Liver (tissue), 9 donors: Measurements from ENCODE around the gene ZNF653. TPM values are rescaled to one million over a fixed set of nuclear protein-coding genes. Genes with fewer than 3 reads are reported as not detected.

Source experiments
- DNase-seq: peaks from one replicate; pipeline ENCODE4 v3.0.0-alpha.2; 2017; ENCODE audit warnings: low spot score
- H3K27ac ChIP-seq, 2 donors: one replicate each; pipeline ENCODE4 v1.7.0; 2013; ENCODE audit warnings: inconsistent platforms in 2 of 2, low read length in 2 of 2, control low read depth in 1 of 2, low read depth in 1 of 2, mild to moderate bottlenecking in 1 of 2
- H3K27me3 ChIP-seq, 4 donors: one replicate each; pipeline versions ENCODE4 v1.6.1 to v1.7.0; 2013; ENCODE audit warnings: low read length in 3 of 4, inconsistent platforms in 1 of 4, mild to moderate bottlenecking in 1 of 4, moderate library complexity in 1 of 4; ENCODE audit not compliant: control insufficient read depth in 4 of 4, insufficient read depth in 4 of 4
- H3K36me3 ChIP-seq, 4 donors: one replicate each; pipeline versions ENCODE4 v1.6.1 to v1.7.0; 2013; ENCODE audit warnings: low read length in 3 of 4, mild to moderate bottlenecking in 3 of 4, low read depth in 1 of 4, moderate library complexity in 1 of 4; ENCODE audit not compliant: control insufficient read depth in 4 of 4, insufficient read depth in 3 of 4
- H3K4me1 ChIP-seq, 4 donors: one replicate each; pipeline versions ENCODE4 v1.6.1 to v1.7.0; 2013; ENCODE audit warnings: low read length in 3 of 4, mild to moderate bottlenecking in 3 of 4, moderate library complexity in 1 of 4; ENCODE audit not compliant: control insufficient read depth in 4 of 4, insufficient read depth in 4 of 4
- H3K4me3 ChIP-seq, 3 donors: one replicate each; pipeline versions ENCODE4 v1.6.1 to v1.7.0; 2013; ENCODE audit warnings: low read length in 3 of 3, control low read depth in 1 of 3, low read depth in 1 of 3, mild to moderate bottlenecking in 1 of 3
- H3K9ac ChIP-seq, 2 donors: one replicate each; pipeline ENCODE4 v1.7.0; 2013; ENCODE audit warnings: low read length in 2 of 2, mild to moderate bottlenecking in 2 of 2, moderate library complexity in 2 of 2, control low read depth in 1 of 2, low read depth in 1 of 2
- H3K9me3 ChIP-seq, 4 donors: one replicate each; pipeline versions ENCODE4 v1.6.1 to v1.7.0; 2013; ENCODE audit warnings: low read length in 3 of 4; ENCODE audit not compliant: control insufficient read depth in 4 of 4
- FOXA1 ChIP-seq: IDR thresholded peaks from 2 replicates; pipeline ENCODE4 v1.6.1; 2016; ENCODE audit warnings: antibody characterized with exemption
- FOXA2 ChIP-seq: IDR thresholded peaks from 2 replicates; pipeline ENCODE4 v1.6.1; 2016; ENCODE audit warnings: antibody characterized with exemption
- GABPA ChIP-seq, 2 donors: IDR thresholded peaks in 1 of 2; conservative IDR thresholded peaks in 1 of 2; 2 replicates each; pipeline ENCODE4 v1.6.1; 2016; ENCODE audit warnings: antibody characterized with exemption in 2 of 2, mild to moderate bottlenecking in 1 of 2, moderate library complexity in 1 of 2
- HNF4A ChIP-seq, 2 donors: conservative IDR thresholded peaks; 2 replicates each; pipeline ENCODE4 v1.6.1; 2016; ENCODE audit warnings: antibody characterized with exemption in 2 of 2, mild to moderate bottlenecking in 2 of 2
- HNF4G ChIP-seq: IDR thresholded peaks from 2 replicates; pipeline ENCODE4 v1.6.1; 2016; ENCODE audit warnings: antibody characterized with exemption
- JUND ChIP-seq, 2 donors: IDR thresholded peaks; 2 replicates each; pipeline ENCODE4 v1.6.1; 2016; ENCODE audit warnings: antibody characterized with exemption in 2 of 2
- NR2F2 ChIP-seq: IDR thresholded peaks from 2 replicates; pipeline ENCODE4 v1.6.1; 2016; ENCODE audit warnings: antibody characterized with exemption
- RAD21 ChIP-seq, 2 donors: IDR thresholded peaks; 2 replicates each; pipeline ENCODE4 v1.6.1; 2016; ENCODE audit warnings: antibody characterized with exemption in 2 of 2, mild to moderate bottlenecking in 2 of 2
- RXRA ChIP-seq, 2 donors: IDR thresholded peaks; 2 replicates each; pipeline ENCODE4 v1.6.1; 2017 to 2018; ENCODE audit warnings: antibody characterized with exemption in 2 of 2, mild to moderate bottlenecking in 1 of 2
- SP1 ChIP-seq: IDR thresholded peaks from 2 replicates; pipeline ENCODE4 v1.6.1; 2018; ENCODE audit warnings: antibody characterized with exemption, mild to moderate bottlenecking
- TAF1 ChIP-seq: conservative IDR thresholded peaks from 2 replicates; pipeline ENCODE4 v1.6.1; 2016; ENCODE audit warnings: antibody characterized with exemption, mild to moderate bottlenecking
- YY1 ChIP-seq: IDR thresholded peaks from 2 replicates; pipeline ENCODE4 v1.6.1; 2016; ENCODE audit warnings: antibody characterized with exemption, mild to moderate bottlenecking
- WGBS: extraction: QIAGEN DNeasy Blood & Tissue Kit; methylation state at CpG from one replicate; pipeline ENCODE4 v1.1.7; 2013; 5-methylcytosine and 5-hydroxymethylcytosine counted together
- polyA plus RNA-seq, 2 donors: library from polyadenylated mRNA; stranded (reverse) in 1 of 2; unstranded in 1 of 2; fragments of 200-250 nt in 1 of 2; fragments of >200 nt in 1 of 2; fragmentation: Nextera tagmentation in 1 of 2; extraction: Ambion mirVana in 1 of 2; gene quantifications; one replicate each; pipeline versions ENCODE4 v1.2.1 to v1.2.3, GENCODE V29; 2013 to 2015
- total RNA-seq, 2 donors: library from RNA; depleted of rRNA; stranded (reverse); fragments of >200 nt; gene quantifications; one replicate each; pipeline ENCODE4 v1.2.3, GENCODE V29; 2014
- TF ChIP-seq, protein P1 (sequence below): IDR thresholded peaks from 2 replicates; pipeline ENCODE4 v1.6.1; 2016; ENCODE audit warnings: antibody characterized with exemption, mild to moderate bottlenecking
- TF ChIP-seq, protein P2 (sequence below): fragments of 150-350 bp; IDR thresholded peaks from 2 replicates; pipeline ENCODE4 v1.5.1; 2017; ENCODE audit warnings: improper control_type of control experiment, low read depth, low read length; ENCODE audit not compliant: missing input control
- TF ChIP-seq, protein P3 (sequence below): IDR thresholded peaks from 2 replicates; pipeline ENCODE4 v1.6.1; 2016; ENCODE audit warnings: antibody characterized with exemption
- TF ChIP-seq, protein P4 (sequence below): IDR thresholded peaks from 2 replicates; pipeline ENCODE4 v1.6.1; 2016; ENCODE audit warnings: antibody characterized with exemption
- TF ChIP-seq, protein P5 (sequence below): IDR thresholded peaks from 2 replicates; pipeline ENCODE4 v1.6.1; 2016; ENCODE audit warnings: antibody characterized with exemption
- donor health status: healthy.
- donor health status: healthy.
- donor health status: healthy.
- donor health status: healthy.
- donor health status: healthy.

Gene ZNF653
- total and polyA plus RNA-seq, 4 donors = 1.3 to 4.6 (median 3.1) TPM

DNA sequence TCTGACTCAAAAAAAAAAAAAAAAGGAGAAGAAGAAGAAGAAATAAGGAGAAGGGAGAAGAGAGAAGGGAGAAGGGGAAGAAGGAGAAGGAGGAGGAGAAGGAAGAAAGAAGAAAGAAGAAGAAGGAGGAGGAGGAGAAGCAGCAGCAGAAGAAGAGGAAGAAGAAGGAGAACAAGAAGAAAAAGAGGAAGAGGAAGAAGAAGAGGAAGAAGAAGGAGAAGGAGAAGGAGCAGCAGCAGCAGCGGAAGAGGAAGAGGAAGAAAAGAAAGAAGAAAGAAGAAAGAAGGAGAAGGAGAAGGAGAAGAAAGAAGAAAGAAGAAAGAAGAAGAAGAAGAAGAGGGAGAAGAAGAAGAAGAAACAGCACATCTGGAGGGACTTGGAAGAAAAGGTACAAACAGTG, 28.9 kb upstream of the ZNF653 start:
- no peaks in the 10 kb centered on the region for H3K36me3 ChIP-seq
- WGBS = 86% methylated on average over 1 of the region's 1 CpG
- peaks cover 0 to 3% (median under 1%) of the 10 kb centered on the region in 4 donors for H3K27me3 ChIP-seq
- no peak overlapping the region for H3K4me3 ChIP-seq
- H3K9ac ChIP-seq = no peak overlapping the region
- no peak for DNase-seq
- H3K4me1 ChIP-seq = peaks cover 0 to 9% (median 3%) of the 10 kb centered on the region in 4 donors
- H3K27ac ChIP-seq = no peak overlapping the region
- H3K9me3 ChIP-seq = no peaks in the 10 kb centered on the region
- TF ChIP-seq NR2F2 = no peak
- TF ChIP-seq JUND (IDR thresholded peaks at IDR 0.05) = no peak
- TF ChIP-seq, protein P1, sequence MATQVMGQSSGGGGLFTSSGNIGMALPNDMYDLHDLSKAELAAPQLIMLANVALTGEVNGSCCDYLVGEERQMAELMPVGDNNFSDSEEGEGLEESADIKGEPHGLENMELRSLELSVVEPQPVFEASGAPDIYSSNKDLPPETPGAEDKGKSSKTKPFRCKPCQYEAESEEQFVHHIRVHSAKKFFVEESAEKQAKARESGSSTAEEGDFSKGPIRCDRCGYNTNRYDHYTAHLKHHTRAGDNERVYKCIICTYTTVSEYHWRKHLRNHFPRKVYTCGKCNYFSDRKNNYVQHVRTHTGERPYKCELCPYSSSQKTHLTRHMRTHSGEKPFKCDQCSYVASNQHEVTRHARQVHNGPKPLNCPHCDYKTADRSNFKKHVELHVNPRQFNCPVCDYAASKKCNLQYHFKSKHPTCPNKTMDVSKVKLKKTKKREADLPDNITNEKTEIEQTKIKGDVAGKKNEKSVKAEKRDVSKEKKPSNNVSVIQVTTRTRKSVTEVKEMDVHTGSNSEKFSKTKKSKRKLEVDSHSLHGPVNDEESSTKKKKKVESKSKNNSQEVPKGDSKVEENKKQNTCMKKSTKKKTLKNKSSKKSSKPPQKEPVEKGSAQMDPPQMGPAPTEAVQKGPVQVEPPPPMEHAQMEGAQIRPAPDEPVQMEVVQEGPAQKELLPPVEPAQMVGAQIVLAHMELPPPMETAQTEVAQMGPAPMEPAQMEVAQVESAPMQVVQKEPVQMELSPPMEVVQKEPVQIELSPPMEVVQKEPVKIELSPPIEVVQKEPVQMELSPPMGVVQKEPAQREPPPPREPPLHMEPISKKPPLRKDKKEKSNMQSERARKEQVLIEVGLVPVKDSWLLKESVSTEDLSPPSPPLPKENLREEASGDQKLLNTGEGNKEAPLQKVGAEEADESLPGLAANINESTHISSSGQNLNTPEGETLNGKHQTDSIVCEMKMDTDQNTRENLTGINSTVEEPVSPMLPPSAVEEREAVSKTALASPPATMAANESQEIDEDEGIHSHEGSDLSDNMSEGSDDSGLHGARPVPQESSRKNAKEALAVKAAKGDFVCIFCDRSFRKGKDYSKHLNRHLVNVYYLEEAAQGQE = no peak
- no peak for TF ChIP-seq RXRA (IDR thresholded peaks at IDR 0.05)
- TF ChIP-seq, protein P2, sequence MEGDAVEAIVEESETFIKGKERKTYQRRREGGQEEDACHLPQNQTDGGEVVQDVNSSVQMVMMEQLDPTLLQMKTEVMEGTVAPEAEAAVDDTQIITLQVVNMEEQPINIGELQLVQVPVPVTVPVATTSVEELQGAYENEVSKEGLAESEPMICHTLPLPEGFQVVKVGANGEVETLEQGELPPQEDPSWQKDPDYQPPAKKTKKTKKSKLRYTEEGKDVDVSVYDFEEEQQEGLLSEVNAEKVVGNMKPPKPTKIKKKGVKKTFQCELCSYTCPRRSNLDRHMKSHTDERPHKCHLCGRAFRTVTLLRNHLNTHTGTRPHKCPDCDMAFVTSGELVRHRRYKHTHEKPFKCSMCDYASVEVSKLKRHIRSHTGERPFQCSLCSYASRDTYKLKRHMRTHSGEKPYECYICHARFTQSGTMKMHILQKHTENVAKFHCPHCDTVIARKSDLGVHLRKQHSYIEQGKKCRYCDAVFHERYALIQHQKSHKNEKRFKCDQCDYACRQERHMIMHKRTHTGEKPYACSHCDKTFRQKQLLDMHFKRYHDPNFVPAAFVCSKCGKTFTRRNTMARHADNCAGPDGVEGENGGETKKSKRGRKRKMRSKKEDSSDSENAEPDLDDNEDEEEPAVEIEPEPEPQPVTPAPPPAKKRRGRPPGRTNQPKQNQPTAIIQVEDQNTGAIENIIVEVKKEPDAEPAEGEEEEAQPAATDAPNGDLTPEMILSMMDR = no peak
- TF ChIP-seq RAD21 (IDR thresholded peaks at IDR 0.05) = no peak
- no peak for TF ChIP-seq SP1
- TF ChIP-seq, protein P3, sequence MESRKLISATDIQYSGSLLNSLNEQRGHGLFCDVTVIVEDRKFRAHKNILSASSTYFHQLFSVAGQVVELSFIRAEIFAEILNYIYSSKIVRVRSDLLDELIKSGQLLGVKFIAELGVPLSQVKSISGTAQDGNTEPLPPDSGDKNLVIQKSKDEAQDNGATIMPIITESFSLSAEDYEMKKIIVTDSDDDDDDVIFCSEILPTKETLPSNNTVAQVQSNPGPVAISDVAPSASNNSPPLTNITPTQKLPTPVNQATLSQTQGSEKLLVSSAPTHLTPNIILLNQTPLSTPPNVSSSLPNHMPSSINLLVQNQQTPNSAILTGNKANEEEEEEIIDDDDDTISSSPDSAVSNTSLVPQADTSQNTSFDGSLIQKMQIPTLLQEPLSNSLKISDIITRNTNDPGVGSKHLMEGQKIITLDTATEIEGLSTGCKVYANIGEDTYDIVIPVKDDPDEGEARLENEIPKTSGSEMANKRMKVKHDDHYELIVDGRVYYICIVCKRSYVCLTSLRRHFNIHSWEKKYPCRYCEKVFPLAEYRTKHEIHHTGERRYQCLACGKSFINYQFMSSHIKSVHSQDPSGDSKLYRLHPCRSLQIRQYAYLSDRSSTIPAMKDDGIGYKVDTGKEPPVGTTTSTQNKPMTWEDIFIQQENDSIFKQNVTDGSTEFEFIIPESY = no peak
- no peak for TF ChIP-seq HNF4G
- TF ChIP-seq HNF4A (conservative IDR thresholded peaks at IDR 0.05) = no peak
- no peak for TF ChIP-seq YY1
- TF ChIP-seq FOXA1 = no peak
- no peak for TF ChIP-seq FOXA2
- no peak for TF ChIP-seq GABPA (IDR thresholded peaks at IDR 0.05 in 1 of 2, conservative IDR thresholded peaks at IDR 0.05 in 1 of 2)
- TF ChIP-seq, protein P4, sequence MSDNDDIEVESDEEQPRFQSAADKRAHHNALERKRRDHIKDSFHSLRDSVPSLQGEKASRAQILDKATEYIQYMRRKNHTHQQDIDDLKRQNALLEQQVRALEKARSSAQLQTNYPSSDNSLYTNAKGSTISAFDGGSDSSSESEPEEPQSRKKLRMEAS = no peak

DNA sequence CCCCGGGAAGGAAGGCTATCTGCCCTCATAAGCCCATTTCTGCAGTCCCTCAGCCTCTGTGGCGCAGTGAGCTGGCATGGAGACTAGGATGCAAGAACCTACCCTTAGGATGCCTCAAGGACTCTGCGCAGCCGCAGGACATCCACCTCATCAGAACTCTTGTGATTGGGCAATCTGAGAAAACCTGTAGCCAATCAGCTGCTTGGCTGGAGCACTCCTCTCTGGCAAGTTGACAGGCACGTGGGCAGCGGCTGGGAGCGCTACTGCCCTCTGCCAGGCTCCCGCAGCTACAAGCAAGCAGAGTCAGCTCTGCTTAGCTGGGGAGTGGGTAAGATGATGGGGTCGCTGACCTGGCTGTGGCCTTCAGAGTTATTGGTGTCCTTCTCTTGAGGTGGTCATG, 24.8 kb upstream of the ZNF653 start:
- 22% methylated on average over 9 of the region's 9 CpGs for WGBS
- H3K36me3 ChIP-seq = no peaks in the 10 kb centered on the region
- peaks cover 6 to 21% (median 12%) of the 10 kb centered on the region in 4 donors for H3K4me1 ChIP-seq
- H3K27ac ChIP-seq = peak overlapping the region in 1 of 2 donors; percentile 20
- no peaks in the 10 kb centered on the region for H3K9me3 ChIP-seq
- H3K27me3 ChIP-seq = no peaks in the 10 kb centered on the region
- no peak overlapping the region for H3K4me3 ChIP-seq
- DNase-seq = peak; percentile 65
- H3K9ac ChIP-seq = no peak overlapping the region
- TF ChIP-seq HNF4A (conservative IDR thresholded peaks at IDR 0.05) (peak in 1 of 2 donors; percentile 45), FOXA1 (no peak), YY1 (no peak), TAF1 (no peak), GABPA (IDR thresholded peaks at IDR 0.05 in 1 of 2, conservative IDR thresholded peaks at IDR 0.05 in 1 of 2) (no peak), HNF4G (no peak), RAD21 (IDR thresholded peaks at IDR 0.05) (peak in 1 of 2 donors; percentile 41), JUND (IDR thresholded peaks at IDR 0.05) (no peak)
- TF ChIP-seq, protein P1 = no peak
- TF ChIP-seq, protein P5, sequence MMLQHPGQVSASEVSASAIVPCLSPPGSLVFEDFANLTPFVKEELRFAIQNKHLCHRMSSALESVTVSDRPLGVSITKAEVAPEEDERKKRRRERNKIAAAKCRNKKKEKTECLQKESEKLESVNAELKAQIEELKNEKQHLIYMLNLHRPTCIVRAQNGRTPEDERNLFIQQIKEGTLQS = no peak
- TF ChIP-seq, protein P2 = no peak
- TF ChIP-seq, protein P4 = no peak
